ENCODE results near the gene NKX2-2.

NKX2-2 gene

DNA sequence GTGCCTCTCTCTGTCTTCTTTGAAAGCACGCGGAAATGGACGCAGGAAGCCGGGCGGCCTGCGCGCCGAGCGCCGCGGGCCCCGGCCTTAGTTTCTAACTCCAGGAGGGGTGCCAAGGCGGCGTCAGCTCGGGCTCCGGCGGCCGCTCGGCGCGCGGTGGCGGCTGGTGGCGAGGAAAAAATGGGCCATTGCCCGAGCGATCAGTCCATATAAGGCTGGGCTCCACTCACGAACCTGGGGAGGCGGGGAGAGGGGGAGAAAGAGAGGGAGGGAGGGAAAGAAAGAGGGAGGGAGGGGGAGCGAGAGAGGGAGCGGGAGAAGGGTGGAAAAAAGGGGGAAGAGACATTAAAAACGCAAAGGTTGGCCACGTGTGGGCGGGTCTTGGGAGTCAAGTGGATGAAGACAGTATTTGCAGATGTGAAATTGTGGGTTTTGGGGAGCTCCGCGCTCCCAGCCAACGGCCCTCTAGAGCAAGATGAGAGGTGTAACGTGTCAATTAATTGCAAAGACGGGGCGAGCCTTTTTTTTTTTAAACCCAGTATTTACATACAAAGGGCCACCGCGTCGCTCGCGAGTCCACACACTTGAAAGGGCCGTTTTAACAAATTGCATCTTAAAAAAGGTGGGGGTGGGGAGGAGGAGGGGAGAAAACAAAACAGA is at the start of gene NKX2-2:
Gene NKX2-2, minus strand, starts transcription at position 184 of the 660 bp plus-strand sequence. CDS start 395 bp downstream, outside the sequence.
- no peak for DNase-seq (ENCODE audit: low spot score)

DNA sequence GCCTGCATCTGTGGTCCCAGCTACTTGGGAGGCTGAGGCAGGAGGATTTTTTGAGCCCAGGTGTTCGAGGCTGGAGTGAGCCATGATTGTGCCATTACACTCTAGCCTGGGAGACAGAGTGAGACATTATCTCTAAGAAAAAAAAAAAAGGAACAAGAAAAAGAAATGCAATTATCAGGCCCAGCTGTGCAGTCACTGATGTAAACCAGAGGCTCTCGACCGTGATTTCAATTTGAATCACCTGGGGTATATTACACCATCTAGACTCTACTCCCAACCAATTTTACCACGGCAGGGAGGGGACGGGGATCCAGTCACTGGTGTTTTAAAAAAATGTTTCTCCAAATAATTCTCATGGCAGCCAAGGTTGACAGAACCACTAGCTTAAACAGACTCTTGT is 48.8 kb upstream of the NKX2-2 start:
- DNase-seq (ENCODE audit: low spot score): no peak

DNA sequence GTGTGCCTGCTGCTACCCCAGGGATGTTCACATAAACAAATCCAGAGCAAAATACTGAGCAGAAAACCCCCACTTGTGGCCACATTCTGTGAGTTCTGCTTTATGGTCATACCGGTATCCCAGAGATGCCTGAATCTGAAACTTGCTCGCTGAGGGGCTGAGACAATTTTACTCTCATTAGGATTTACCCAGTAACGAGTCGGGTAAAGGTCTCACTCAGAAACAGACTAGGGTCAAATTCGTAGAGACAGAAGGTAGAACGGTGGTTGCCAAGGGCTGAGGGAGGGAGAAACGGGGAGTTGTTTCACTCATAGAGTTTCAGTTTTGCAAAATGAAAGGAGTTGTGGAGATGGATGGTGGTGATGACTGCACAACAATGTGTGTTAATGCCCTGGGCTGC is 45.4 kb upstream of the NKX2-2 start:
- DNase-seq (ENCODE audit: low spot score): no peak

DNA sequence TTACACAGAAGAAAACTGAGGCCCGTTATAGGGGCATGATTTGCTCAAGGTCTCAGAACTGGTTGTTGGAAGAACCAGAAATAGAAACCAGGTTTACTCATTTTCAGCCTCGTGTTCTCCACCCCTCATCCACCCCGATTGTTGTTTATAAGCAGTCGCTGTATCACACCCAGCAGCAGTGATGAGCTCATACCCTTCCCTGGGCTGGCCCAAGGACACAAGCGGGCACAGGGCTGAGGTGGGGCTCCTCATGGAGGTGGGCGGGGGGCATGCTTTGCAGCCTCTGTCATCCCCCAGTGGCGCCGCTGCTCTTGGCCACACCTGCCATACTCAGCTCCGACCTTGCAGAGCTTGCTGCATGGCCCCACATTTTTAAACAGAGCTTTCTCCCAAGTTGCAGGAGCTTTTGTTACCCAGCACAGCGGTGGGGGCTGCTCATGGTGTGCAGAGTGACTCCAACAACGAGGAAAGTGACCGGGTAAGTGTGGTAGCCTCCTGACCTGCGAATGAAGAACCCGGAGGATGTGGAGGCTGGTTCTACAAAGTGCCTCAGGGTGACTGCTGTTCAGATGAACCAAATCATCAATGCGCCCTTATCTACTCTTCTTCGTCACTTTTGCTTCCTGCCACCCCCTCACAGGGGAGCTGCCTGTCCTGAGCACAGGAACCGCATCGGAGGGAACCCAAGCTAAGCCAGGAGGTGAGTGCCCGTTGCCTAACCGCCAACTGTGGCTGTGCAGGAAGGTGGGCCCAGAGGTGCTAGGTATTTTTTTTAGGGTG is 43.6 kb upstream of the NKX2-2 start:
- no peak for DNase-seq (ENCODE audit: low spot score)

DNA sequence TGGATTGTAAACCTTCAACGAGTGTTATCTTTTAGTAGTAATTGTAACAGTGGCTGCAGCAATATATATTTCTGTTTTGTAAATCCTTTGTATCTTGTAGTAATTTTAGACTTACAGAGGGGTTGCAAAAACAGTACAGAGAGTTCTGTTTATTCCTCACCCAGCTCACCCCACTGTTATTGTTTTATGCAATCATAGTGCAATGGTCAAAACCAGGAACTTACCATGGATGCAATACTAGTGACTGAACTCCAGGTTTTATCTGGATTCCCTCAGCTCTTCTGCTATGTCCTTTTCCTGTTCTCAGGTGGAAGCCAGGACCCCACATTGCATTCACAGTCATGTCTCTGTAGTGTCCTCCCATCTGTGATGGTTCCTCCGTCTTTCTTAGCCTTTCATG is 42.5 kb upstream of the NKX2-2 start:
- DNase-seq (ENCODE audit: low spot score): no peak

DNA sequence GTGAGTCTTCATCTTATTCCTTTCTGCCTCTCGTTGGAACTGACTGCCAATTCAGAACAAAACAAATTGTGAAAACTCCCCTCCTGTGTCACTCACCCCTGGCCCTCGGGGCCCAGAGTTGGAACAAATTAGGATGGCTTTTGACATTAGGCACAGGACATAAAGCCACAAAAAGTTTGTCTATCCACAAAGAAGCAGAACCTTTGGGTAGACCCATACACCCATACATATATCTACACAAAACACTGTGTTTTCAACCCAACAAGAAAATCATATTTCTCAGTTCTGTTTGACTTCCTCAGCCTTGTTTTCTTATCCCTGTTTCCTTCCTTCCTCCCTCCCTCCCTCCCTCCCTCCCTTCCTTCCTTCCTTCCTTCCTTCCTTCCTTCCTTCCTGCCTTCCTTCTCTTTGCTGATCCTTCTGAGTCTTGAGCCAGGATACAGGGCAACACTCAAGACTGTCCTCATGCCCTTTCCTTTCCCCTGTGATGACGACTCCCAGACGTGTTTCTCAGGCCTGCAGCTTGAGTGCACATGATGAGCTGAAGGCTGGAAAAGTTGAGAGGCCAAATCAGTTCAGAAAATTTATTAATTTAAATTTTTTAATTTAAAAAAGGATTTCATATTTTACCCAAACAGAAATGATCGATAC is 41.7 kb upstream of the NKX2-2 start:
- DNase-seq (ENCODE audit: low spot score): no peak

DNA sequence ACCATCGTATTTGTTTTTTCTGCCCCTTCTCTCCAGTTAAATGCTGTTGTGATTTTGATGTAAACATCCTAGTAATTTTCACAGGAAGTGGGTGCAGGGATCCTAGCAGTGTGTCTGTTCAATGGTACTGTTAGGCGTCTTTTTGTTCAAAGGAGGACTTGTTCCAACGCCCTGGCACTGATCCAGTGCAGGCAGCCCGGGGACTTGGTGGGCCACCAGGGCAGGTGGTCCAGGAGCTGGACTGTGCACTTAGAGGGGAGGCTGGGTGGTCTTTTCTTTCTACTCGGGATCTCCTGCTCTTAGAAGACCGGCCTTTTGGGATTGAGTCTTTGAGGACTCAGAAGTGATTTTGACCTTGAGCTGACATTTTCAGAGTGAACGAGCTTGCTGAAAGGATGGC is 41.1 kb upstream of the NKX2-2 start:
- DNase-seq (ENCODE audit: low spot score): no peak

DNA sequence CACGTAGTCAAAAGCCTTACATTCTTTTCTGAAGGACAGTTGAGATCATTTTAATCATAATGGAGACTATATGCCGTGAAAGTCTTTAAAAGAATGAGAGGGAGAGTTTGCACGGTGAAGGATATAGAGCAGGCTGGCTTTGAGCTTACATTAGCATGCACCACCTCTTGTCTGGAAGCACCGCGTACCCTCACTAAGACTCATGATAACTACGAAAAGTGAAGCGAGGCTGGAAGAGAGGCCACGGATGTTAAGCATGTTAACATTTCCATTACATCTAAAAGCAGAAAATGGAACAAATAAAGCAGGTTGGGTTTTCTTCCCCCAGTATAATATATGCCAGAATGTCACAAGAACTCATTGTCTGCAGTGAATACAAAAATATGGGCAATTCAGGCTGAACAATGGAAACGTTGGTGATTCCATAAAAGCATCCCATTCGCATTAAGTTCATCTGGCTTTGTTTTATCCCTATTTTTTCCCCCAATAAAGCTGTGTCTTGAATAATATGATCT is 40.6 kb upstream of the NKX2-2 start:
- DNase-seq (ENCODE audit: low spot score): no peak

DNA sequence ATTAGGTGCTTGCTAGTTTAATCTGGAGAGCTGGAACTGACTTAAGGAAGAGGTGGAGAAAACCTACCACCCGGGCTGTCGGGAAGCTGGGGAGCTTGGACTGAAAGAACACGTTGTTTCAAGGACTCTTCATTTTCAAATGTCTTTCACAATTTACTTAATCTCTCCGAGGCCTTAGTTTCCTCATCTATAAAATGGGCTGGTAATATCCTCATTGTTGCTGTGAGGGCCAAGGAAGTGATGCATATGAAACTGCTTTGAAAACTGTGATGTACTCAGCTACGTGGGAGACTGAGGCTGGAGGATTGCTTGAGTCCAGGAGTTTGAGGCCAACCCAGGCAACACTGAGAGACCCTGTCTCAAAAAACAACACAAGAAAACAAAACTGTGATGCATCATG is 36.7 kb upstream of the NKX2-2 start:
- DNase-seq (ENCODE audit: low spot score): no peak

DNA sequence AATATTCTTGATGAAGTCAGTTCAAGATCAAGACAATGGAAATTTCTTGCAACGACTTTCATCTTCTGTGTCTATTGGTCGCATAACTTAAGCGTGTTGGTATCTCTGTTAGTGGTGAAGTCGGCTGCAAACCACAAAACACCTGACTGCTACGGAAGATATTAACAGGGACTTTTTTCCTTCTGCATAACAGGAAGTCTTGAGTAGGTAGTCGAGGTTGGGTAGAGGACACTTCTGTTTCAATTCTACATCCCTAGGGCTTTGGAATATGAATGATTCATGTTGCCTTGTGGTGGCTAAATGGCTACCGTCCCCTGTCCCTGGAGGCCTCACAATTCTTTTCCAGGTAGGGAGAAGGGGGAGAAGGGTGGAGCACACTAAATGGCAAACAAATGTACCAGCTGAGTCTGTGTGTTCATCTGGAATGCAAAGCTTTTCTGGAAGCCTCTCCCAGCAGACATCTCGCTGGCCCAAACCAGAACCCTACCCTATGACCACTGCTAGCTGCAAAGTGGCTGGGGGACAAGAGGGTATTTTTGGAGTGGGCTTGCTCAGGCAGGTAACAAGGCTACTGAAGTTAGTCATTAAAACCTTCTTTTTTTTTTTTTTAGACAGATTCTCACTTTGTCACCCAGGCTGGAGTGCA is 34.6 kb upstream of the NKX2-2 start:
- no peak for DNase-seq (ENCODE audit: low spot score)

DNA sequence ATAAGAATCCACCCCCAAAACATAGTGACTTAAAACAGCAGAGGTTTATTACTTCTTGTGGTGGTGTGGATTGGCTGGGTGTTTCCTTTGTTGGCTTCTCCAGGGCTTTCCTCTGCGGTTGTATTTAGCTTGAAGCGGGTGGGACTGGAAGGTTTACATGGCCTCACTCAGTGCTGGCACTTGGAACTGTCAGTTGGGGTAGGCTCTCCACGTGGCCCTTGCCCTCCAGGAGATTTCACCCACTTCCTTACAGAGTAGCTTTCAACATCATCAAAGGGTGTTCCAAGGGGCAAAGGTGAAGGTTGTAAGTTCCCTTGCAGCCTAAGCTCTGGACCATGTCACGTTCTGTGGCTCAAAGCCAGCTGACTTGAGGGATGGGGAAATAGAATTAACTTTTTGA is 32.5 kb upstream of the NKX2-2 start:
- DNase-seq (ENCODE audit: low spot score): no peak

DNA sequence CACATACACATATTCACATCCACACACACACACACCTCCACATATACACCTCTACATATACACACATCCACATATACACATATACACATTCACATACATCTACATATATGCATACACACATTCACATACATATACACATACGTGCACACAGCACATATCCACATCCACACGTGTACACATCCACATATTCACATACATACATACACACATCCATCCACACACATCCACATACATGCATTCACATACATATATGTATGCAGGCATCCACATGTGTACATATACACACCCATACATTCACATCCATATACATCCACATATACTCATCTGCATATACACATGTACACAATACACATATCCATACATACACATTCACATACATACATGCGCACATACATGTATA is 25.6 kb upstream of the NKX2-2 start:
- DNase-seq (ENCODE audit: low spot score): no peak

DNA sequence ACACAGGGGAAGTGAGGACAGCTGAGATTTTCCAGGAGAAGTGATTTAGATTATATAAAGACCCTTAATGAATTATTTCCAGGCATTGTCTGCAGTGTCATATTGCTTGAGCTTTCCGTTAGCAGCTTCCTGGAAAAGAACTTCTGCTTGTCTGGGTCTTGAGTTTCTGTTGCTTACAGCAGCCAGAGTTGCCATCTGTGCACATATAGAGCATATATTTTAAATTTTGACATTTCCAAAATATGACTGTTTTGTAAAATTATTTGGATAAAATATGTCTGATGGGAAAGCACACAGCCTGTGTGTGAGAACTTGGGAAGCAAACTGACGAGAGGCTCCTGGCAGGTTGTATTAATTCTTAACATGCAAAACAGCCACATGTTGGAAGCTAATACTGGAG is 21.0 kb upstream of the NKX2-2 start:
- DNase-seq (ENCODE audit: low spot score): no peak

DNA sequence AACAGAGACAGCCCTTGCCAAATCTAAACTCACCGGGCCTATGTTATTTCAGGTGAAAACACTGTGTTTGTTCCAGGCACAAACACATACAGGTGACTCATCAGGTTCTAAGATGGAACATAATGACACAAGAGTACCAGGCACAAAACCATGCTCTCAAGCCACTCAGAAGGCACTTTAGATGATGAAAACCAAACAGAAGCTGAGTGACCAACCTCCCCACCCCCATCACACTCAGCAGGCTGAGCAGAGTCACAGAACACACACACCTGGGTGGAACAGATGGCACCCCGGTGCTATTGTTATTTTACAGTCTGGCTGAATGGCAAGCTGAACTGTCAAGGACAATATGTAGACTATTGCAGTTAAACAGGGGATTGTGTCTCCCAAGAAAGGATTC is 20.6 kb upstream of the NKX2-2 start:
- no peak for DNase-seq (ENCODE audit: low spot score)

DNA sequence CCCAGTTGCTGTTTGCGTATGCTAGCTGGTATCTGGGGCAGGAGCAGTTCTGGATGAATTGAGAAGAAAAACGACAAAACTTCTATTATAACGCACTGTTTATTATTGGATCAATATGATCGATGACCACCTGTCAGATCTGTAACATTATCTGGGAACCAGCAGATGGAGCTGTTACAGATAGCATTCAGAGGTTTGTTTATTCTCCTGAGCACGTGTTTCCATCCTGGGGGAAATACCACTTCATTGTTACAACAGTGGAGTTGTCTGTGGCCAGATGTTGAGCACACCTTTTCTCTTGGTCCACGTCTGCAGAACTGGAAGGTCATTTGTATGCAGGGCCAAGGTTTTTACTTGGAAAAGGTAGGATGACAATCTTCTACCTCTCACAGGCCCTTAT is 16.0 kb upstream of the NKX2-2 start:
- peak; percentile 41 for DNase-seq (ENCODE audit: low spot score)

DNA sequence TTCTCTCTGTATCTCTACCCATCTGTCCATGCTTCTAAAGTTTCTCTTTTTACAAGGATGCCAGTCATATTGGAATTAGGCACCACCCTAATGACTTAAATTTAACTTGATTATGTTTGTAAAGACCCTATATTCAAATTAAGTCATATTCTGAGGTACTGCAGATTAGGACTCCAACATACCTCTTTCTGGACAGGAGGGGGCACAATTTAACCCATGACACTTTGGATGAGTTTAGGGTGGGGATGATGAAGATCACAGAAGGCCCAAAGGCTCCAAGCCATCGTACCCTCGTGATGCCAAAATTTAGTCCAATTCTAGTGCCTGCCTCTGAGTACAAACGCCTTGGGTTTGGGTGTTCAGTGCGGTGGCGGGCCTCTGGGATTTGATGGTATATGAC is 15.0 kb upstream of the NKX2-2 start:
- DNase-seq (ENCODE audit: low spot score): no peak

DNA sequence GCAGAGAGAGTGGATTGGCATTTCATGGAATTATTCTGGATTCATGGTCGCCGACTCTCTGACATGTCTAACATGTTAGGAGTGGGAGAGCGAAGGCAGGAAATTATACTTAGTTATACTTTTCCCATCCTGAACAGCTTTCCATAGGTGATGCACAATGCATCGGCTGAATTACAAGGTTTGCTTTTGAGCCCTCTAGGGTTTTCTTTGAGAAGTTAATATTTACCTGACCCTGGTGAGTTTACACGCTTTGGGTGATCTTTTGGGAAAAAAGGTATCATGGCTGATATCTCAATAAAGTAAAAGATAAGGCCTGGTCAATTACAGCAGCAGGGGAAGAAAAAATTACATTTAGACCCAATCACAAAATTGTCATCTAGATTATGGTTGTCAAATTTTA is 14.0 kb upstream of the NKX2-2 start:
- no peak for DNase-seq (ENCODE audit: low spot score)

DNA sequence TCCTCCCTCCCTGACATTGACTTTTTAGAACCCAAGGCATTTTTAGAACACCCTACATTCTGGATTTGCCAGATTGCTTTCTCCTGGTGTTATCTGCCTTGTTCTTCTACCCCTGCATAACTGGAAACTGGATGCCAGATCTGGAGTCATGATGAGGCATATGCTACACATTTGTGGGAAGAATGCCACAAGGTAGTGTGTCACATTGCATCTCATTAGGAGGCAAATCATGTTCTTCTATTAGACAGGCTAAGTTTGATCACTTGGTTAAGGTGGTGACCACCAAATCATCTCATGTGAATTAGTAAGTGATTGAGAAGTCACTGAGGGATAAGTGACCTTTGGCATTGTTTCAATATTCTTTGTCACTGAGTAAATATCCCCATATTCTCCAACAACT is 12.9 kb upstream of the NKX2-2 start:
- DNase-seq (ENCODE audit: low spot score): peak; percentile 56

DNA sequence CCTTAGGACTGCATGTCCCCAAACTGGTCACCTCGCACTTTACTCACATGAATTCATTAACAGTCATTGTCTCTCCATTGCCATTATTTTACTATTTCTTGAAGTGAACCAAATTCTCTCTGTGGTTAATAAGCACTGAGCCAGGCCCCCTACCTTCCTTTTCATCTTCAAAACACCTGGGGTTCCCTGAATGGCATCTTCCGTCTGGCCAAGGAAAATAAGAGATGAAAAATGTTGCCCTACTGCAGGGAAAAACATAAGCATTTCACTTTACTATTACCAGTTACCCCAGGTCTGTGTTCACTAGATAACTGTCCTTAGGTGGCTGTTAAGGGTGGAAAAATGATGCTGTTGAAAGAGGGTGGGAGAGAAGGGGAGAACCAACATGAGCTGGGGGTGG is 10.0 kb upstream of the NKX2-2 start:
- DNase-seq (ENCODE audit: low spot score): no peak

DNA sequence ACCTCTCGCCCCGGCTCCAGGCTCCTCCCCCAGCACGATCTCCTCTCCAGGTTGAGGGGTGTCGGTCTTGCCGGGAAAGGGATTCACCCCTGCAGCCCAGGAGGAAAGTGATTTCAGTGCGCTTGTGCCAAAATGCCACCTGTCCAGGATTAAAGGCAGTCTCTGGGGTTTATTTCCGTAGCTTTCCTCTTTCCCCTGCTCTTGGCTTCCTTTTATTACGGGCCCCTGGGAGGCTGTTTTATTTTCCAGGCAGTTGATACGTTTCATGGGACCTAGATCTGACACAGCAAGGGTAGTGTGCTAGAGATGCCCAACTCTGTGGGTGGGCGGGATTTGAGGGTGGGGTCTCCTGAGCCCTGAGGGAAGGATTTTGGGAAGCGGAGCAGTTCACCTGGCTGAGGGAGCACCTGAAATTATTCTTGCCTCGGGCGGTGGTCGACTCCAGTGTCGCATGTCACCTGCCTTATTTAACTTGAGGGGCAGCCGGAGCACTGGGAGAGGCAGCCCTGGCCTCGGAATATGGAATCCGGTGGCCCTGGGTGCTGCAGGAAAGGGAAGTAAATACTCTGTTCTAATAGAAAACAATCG is 9.5 kb upstream of the NKX2-2 start:
- DNase-seq (ENCODE audit: low spot score): no peak

DNA sequence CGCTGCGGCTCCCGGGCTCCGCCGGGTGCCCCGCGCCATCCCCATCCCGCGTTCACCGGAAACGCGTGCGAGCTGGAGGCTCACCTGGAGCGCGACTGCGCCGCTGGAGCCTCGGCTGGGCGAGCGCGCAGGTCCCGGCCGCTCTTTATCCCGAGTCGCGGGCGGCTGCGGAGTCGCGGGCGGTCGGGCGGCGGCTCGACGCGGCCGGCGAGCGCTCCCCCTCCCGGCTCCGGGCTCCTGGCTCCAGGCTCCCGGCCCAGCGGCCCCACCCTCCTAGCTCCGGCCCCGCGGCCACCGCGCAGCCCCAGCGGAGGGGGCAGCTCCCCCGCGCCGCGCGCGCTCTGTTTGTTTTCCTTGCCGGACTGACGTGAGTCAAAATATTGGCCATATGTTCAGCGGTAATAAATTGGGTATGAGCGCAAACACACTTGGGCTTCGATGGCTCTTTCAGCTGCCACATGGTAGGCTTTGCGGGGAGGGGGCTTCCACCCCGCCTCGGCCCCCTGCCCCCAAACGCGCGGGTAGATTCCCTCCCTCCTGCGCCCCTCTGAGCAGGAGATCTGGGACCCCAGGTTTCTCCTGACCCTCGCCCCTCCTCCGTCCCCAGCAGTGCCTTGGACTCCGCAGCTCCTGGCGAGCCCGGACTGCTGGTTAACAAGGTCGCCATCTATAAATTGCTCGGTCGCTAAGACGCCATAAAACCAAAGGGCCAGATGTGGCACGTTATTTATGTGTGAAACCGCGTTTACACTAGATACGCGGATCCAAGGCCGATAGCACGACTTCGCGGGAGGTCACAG is 8.8 kb upstream of the NKX2-2 start:
- DNase-seq (ENCODE audit: low spot score): no peak

Measured in RKO (cell line).